SK-N-SH (cell line): ENCODE measurements around the gene SDK1. TPM values are rescaled to one million over a fixed set of nuclear protein-coding genes. Genes with fewer than 3 reads are reported as not detected.

ENCODE experiments used
- CTCF ChIA-PET: fragments of 300-600, 350-600 bp; formaldehyde crosslinking; extraction: SDS; loops from one replicate; lab custom pipeline; 2021; lab: Yijun Ruan, JAX
- POLR2A ChIA-PET: fragments of 350-600 bp; sonication (Branson Sonifier 250); formaldehyde crosslinking; extraction: SDS; loops from one replicate; lab custom pipeline; 2020; ENCODE audit warnings: antibody characterized with exemption, inconsistent platforms; lab: Yijun Ruan, JAX
- DNase-seq: peaks from one replicate; pipeline ENCODE4 v3.0.0; 2012
- H2AFZ ChIP-seq: fragments of 200-600 bp; sonication (generic); 2 replicates; pipeline ENCODE4 v1.8.1; 2016; ENCODE audit warnings: antibody characterized with exemption, mild to moderate bottlenecking, low read depth
- H3F3A ChIP-seq: fragments of 200-600 bp; sonication (generic); replicated peaks from 2 replicates; pipeline ENCODE3; 2016; ENCODE audit warnings: antibody characterized with exemption, mild to moderate bottlenecking; ENCODE audit not compliant: insufficient read depth
- H3K27ac ChIP-seq, 2 experiments: fragments of 200-500 bp in 1 of 2; fragments of 200-600 bp in 1 of 2; sonication (Bioruptor generic) in 1 of 2; sonication (generic), shearing (Covaris generic) in 1 of 2; 2 replicates each; pipeline versions ENCODE4 v1.5.1 to v1.6.1; 2014 to 2016; ENCODE audit warnings: low read depth in 2 of 2, inconsistent platforms in 1 of 2, low read length in 1 of 2, mild to moderate bottlenecking in 1 of 2, mixed read lengths in 1 of 2
- H3K27me3 ChIP-seq: fragments of 200-600 bp; sonication (generic), shearing (Covaris generic); 2 replicates; pipeline ENCODE4 v1.6.1; 2016; ENCODE audit warnings: mixed run types; ENCODE audit not compliant: insufficient read depth
- H3K36me3 ChIP-seq, 2 experiments: fragments of 200-500 bp in 1 of 2; fragments of 200-600 bp in 1 of 2; sonication (Bioruptor generic) in 1 of 2; sonication (generic) in 1 of 2; replicated peaks in 1 of 2; 2 replicates each; pipeline versions ENCODE3 to v1.5.1; 2014 to 2016; ENCODE audit warnings: low read length in 1 of 2, mild to moderate bottlenecking in 1 of 2; ENCODE audit not compliant: insufficient read depth in 2 of 2, control insufficient read depth in 1 of 2
- H3K4me1 ChIP-seq, 2 experiments: fragments of 200-500 bp in 1 of 2; fragments of 200-600 bp in 1 of 2; sonication (Bioruptor generic) in 1 of 2; sonication (generic), shearing (Covaris generic) in 1 of 2; 2 replicates each; pipeline versions ENCODE4 v1.5.1 to v1.6.1; 2014 to 2016; ENCODE audit warnings: low read depth in 1 of 2, low read length in 1 of 2, mixed run types in 1 of 2; ENCODE audit not compliant: insufficient read depth in 2 of 2, control insufficient read depth in 1 of 2
- H3K4me2 ChIP-seq: fragments of 200-600 bp; sonication (generic), shearing (Covaris generic); 2 replicates; pipeline ENCODE4 v1.6.1; 2017; ENCODE audit warnings: mixed run types
- H3K4me3 ChIP-seq, 2 experiments: fragments of 200-500 bp in 1 of 2; fragments of 200-600 bp in 1 of 2; sonication (Bioruptor generic) in 1 of 2; sonication (generic), shearing (Covaris generic) in 1 of 2; 2 replicates each; pipeline versions ENCODE4 v1.5.1 to v1.8.1; 2014 to 2016; ENCODE audit warnings: low read depth in 2 of 2, inconsistent platforms in 1 of 2, low read length in 1 of 2, mild to moderate bottlenecking in 1 of 2, mixed read lengths in 1 of 2, moderate library complexity in 1 of 2
- H3K79me2 ChIP-seq: fragments of 200-600 bp; sonication (generic); 2 replicates; pipeline ENCODE4 v1.8.1; 2017; ENCODE audit warnings: mild to moderate bottlenecking; ENCODE audit not compliant: insufficient read depth
- H3K9ac ChIP-seq: fragments of 200-600 bp; sonication (generic); 2 replicates; pipeline ENCODE4 v1.6.1; 2017; ENCODE audit warnings: mixed run types
- H3K9me2 ChIP-seq: fragments of 200-600 bp; sonication (generic); 2 replicates; pipeline ENCODE4 v1.6.1; 2017; ENCODE audit warnings: mixed run types
- H3K9me3 ChIP-seq: fragments of 200-600 bp; sonication (generic); 2 replicates; pipeline ENCODE4 v1.6.1; 2017; ENCODE audit warnings: mixed run types, mild to moderate bottlenecking, moderate library complexity
- H4K20me1 ChIP-seq: fragments of 200-600 bp; sonication (generic); 2 replicates; pipeline ENCODE4 v1.6.1; 2017; ENCODE audit warnings: mild to moderate bottlenecking, mixed run types; ENCODE audit not compliant: insufficient read depth
- CHD2 ChIP-seq: fragments of 150-350 bp; IDR thresholded peaks from 2 replicates; pipeline ENCODE4 v1.6.1; 2018; ENCODE audit warnings: low read length; ENCODE audit not compliant: partially characterized antibody
- EP300 ChIP-seq, 2 experiments: IDR thresholded peaks; 2 replicates each; pipeline versions ENCODE4 v1.4.0 to v1.6.1; 2012; ENCODE audit warnings: borderline replicate concordance in 1 of 2, low read depth in 1 of 2, low read length in 1 of 2
- FOSL2 ChIP-seq: IDR thresholded peaks from 2 replicates; pipeline ENCODE4 v1.4.0; 2012; ENCODE audit warnings: low read depth, mild to moderate bottlenecking, moderate library complexity, borderline replicate concordance
- JUND ChIP-seq: IDR thresholded peaks from 2 replicates; pipeline ENCODE4 v1.4.0; 2012
- MXI1 ChIP-seq: IDR thresholded peaks from 2 replicates; pipeline ENCODE4 v1.6.1; 2012; ENCODE audit warnings: mild to moderate bottlenecking, low read depth, low read length, improper control_type of control experiment
- POLR2AphosphoS5 ChIP-seq: IDR thresholded peaks from 2 replicates; pipeline ENCODE4 v1.6.1; 2012; ENCODE audit warnings: low read depth, low read length
- RAD21 ChIP-seq: IDR thresholded peaks from 2 replicates; pipeline ENCODE4 v1.6.1; 2012; ENCODE audit warnings: mild to moderate bottlenecking, low read length
- RCOR1 ChIP-seq: fragments of 150-350 bp; IDR thresholded peaks from 2 replicates; pipeline ENCODE4 v1.6.1; 2017; ENCODE audit warnings: antibody characterized with exemption, low read length
- REST ChIP-seq: IDR thresholded peaks from 2 replicates; pipeline ENCODE4 v1.6.1; 2012; ENCODE audit warnings: mild to moderate bottlenecking, low read depth, low read length, moderate library complexity
- RFX5 ChIP-seq: IDR thresholded peaks from 2 replicates; pipeline ENCODE4 v1.6.1; 2012; ENCODE audit warnings: mild to moderate bottlenecking, improper control_type of control experiment, low read length
- SMC3 ChIP-seq: IDR thresholded peaks from 2 replicates; pipeline ENCODE4 v1.6.1; 2012; ENCODE audit warnings: low read depth, low read length, improper control_type of control experiment
- YY1 ChIP-seq: IDR thresholded peaks from 2 replicates; pipeline ENCODE4 v1.4.0; 2012; ENCODE audit warnings: low read depth, mild to moderate bottlenecking
- WGBS: methylation state at CpG from one replicate; pipeline ENCODE4 v1.1.6; 2017; ENCODE audit warnings: low lambda C conversion rate; 5-methylcytosine and 5-hydroxymethylcytosine counted together
- polyA plus RNA-seq, 3 experiments: library from polyadenylated mRNA; depleted of rRNA; stranded (reverse); fragments of >200 nt; gene quantifications; 2 replicates each; pipeline ENCODE4 v1.2.3, GENCODE V29; 2012
- TF ChIP-seq, protein P1 (sequence below): IDR thresholded peaks from 2 replicates; pipeline ENCODE4 v1.4.0; 2012; ENCODE audit warnings: low read depth, borderline replicate concordance
- TF ChIP-seq, protein P2 (sequence below): fragments of 150-350 bp; IDR thresholded peaks from 2 replicates; pipeline ENCODE4 v1.6.1; 2016; ENCODE audit warnings: mild to moderate bottlenecking, low read depth, low read length
- TF ChIP-seq, protein P3 (sequence below): fragments of 150-350 bp; IDR thresholded peaks from 2 replicates; pipeline ENCODE4 v1.6.1; 2017; ENCODE audit warnings: antibody characterized with exemption, low read length, low read depth, borderline replicate concordance

The SDK1 gene
- polyA plus RNA-seq, 1 of the 3 experiments (the other 2 are of a cell fraction) = 1.2 TPM

DNA sequence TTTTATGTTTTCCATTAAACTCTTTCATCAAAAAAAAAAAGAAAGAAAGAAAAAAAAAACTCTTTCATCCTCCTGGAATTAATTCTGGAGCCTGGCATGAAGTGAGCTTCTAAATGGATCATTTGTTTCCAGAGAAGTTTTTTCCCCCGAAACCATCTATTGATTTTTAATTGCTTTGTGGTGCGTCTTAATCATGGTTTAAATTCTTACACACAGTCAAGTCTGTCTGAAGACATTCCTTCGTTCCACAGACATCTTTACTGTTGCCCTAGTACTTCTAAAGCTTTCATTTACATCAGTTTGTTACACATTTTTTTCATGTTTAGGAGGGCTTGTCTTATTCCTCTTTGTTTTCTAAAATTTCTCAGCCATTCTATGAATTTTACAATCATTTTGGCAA, 887.6 kb downstream of the SDK1 start:
- no peaks in the 10 kb centered on the region for H3K9me2 ChIP-seq
- DNase-seq = no peak
- H3K9me3 ChIP-seq = 0 out of 2 replicates have a peak, but pooled peaks cover 3% of the 10 kb centered on the region
- CTCF ChIA-PET = interaction anchor here (1.1 to 1.2 kb wide), 2 partner anchors 22 to 44 kb away, joined by 4 to 5 read pairs; no protein-coding TSS in a partner anchor
- H3K9ac ChIP-seq = no peak overlapping the region
- peaks cover 0 to 23% of the 10 kb centered on the region in 2 experiments; a peak in 2 of 4 replicates for H3K4me1 ChIP-seq
- no peak overlapping the region for H2AFZ ChIP-seq
- H3K79me2 ChIP-seq = no peaks in the 10 kb centered on the region
- no peaks in the 10 kb centered on the region for H3K36me3 ChIP-seq
- H3K27ac ChIP-seq = peak overlapping the region in 1 of 2 experiments; percentile 48; a peak in 2 of 4 replicates
- no peak overlapping the region for H3K4me3 ChIP-seq
- 37% methylated on average over 3 of the region's 3 CpGs for WGBS
- POLR2A ChIA-PET = interaction anchor here (0.8 to 1.2 kb wide), 2 partner anchors 17 to 44 kb away, joined by 3 to 9 read pairs; no protein-coding TSS in a partner anchor
- no peaks in the 10 kb centered on the region for H4K20me1 ChIP-seq
- H3K27me3 ChIP-seq = no peaks in the 10 kb centered on the region
- no peak overlapping the region for H3K4me2 ChIP-seq
- TF ChIP-seq, protein P1, sequence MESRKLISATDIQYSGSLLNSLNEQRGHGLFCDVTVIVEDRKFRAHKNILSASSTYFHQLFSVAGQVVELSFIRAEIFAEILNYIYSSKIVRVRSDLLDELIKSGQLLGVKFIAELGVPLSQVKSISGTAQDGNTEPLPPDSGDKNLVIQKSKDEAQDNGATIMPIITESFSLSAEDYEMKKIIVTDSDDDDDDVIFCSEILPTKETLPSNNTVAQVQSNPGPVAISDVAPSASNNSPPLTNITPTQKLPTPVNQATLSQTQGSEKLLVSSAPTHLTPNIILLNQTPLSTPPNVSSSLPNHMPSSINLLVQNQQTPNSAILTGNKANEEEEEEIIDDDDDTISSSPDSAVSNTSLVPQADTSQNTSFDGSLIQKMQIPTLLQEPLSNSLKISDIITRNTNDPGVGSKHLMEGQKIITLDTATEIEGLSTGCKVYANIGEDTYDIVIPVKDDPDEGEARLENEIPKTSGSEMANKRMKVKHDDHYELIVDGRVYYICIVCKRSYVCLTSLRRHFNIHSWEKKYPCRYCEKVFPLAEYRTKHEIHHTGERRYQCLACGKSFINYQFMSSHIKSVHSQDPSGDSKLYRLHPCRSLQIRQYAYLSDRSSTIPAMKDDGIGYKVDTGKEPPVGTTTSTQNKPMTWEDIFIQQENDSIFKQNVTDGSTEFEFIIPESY = no peak
- TF ChIP-seq, protein P2, sequence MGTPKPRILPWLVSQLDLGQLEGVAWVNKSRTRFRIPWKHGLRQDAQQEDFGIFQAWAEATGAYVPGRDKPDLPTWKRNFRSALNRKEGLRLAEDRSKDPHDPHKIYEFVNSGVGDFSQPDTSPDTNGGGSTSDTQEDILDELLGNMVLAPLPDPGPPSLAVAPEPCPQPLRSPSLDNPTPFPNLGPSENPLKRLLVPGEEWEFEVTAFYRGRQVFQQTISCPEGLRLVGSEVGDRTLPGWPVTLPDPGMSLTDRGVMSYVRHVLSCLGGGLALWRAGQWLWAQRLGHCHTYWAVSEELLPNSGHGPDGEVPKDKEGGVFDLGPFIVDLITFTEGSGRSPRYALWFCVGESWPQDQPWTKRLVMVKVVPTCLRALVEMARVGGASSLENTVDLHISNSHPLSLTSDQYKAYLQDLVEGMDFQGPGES = no peak
- TF ChIP-seq RFX5 = no peak
- TF ChIP-seq YY1 = no peak
- no peak for TF ChIP-seq JUND
- TF ChIP-seq, protein P3, sequence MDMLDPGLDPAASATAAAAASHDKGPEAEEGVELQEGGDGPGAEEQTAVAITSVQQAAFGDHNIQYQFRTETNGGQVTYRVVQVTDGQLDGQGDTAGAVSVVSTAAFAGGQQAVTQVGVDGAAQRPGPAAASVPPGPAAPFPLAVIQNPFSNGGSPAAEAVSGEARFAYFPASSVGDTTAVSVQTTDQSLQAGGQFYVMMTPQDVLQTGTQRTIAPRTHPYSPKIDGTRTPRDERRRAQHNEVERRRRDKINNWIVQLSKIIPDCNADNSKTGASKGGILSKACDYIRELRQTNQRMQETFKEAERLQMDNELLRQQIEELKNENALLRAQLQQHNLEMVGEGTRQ = no peak
- H3F3A ChIP-seq = no peaks in the 10 kb centered on the region

- H3K27ac ChIP-seq = peak overlapping the region in 1 of 2 experiments; percentile 4; a peak in 1 of 4 replicates
- no peak overlapping the region for H3K9ac ChIP-seq
- H3K4me1 ChIP-seq = peaks cover 0 to 23% of the 10 kb centered on the region in 2 experiments; a peak in 2 of 4 replicates
- no peaks in the 10 kb centered on the region for H3K9me2 ChIP-seq
- H3K4me3 ChIP-seq = no peak overlapping the region
- 0 out of 2 replicates have a peak, but pooled peaks cover 3% of the 10 kb centered on the region for H3K9me3 ChIP-seq
- no peaks in the 10 kb centered on the region for H3K36me3 ChIP-seq
- no peaks in the 10 kb centered on the region for H3K79me2 ChIP-seq
- H3K4me2 ChIP-seq = no peak overlapping the region
- DNase-seq = peak; percentile 89
- WGBS = 30% methylated on average over 13 of the region's 14 CpGs
- H4K20me1 ChIP-seq = no peaks in the 10 kb centered on the region
- POLR2A ChIA-PET = interaction anchor here (0.8 to 1.2 kb wide), 2 partner anchors 18 to 44 kb away, joined by 3 to 9 read pairs; no protein-coding TSS in a partner anchor
- no peaks in the 10 kb centered on the region for H3F3A ChIP-seq
- no peak overlapping the region for H2AFZ ChIP-seq
- H3K27me3 ChIP-seq = no peaks in the 10 kb centered on the region
- TF ChIP-seq SMC3 (no peak; the same call in 1 of the 2 replicates), RCOR1 (peak; percentile 69; the same call in 1 of the 2 replicates), POLR2AphosphoS5 (no peak), MXI1 (peak; percentile 87), REST (no peak), EP300 (IDR thresholded peaks at IDR 0.05; ENCODE audit: borderline replicate concordance in 1 of 2, low read depth in 1 of 2, low read length in 1 of 2) (peak in 1 of 2 experiments; percentile 68; a peak in 2 of 4 replicates), FOSL2 (no peak), CHD2 (peak; percentile 42), RAD21 (peak; percentile 44)
- TF ChIP-seq, all 33 proteins: peak for 5
- CTCF ChIA-PET = interaction anchor here (1.1 to 1.2 kb wide), 2 partner anchors 23 to 44 kb away, joined by 4 to 5 read pairs; no protein-coding TSS in a partner anchor
Measured at GRCh38 chr7:4189131-4189570, 888.1 kb downstream of the SDK1 start.
